ENCODE data around the gene PMPCB.
"Not testable (repeated sequence)": the region's sequence is repeated elsewhere in the genome, so short reads cannot be mapped to it uniquely, and the experiment has no call there.

PMPCB gene

GRCh38 chr7:103296901-103297836, at the start of gene PMPCB:
TSS of gene PMPCB (plus strand) at chr7:103297435. CDS start at chr7:103297460, 25 bp downstream.
- peak; percentile 93 for DNase-seq (ENCODE audit: low spot score)

GRCh38 chr7:103253699-103254506, 43.3 kb upstream of the PMPCB start:
- DNase-seq (ENCODE audit: low spot score), result not testable (repeated sequence)

- not testable (repeated sequence) for DNase-seq (ENCODE audit: low spot score)
Observed at GRCh38 chr7:103264054-103264453, 33.2 kb upstream of the PMPCB start.

- DNase-seq (ENCODE audit: low spot score), result not testable (repeated sequence)
Observed at GRCh38 chr7:103266229-103266628, 31.0 kb upstream of the PMPCB start.

GRCh38 chr7:103273374-103273773, 23.9 kb upstream of the PMPCB start:
- not testable (repeated sequence) for DNase-seq (ENCODE audit: low spot score)

GRCh38 chr7:103274867-103275266, 22.4 kb upstream of the PMPCB start:
- DNase-seq (ENCODE audit: low spot score), result not testable (repeated sequence)

- not testable (repeated sequence) for DNase-seq (ENCODE audit: low spot score)
Observed at GRCh38 chr7:103278195-103278594, 19.0 kb upstream of the PMPCB start.

GRCh38 chr7:103279636-103279962, 17.6 kb upstream of the PMPCB start:
- DNase-seq (ENCODE audit: low spot score), result not testable (repeated sequence)

- DNase-seq (ENCODE audit: low spot score), result peak; percentile 17
Observed at GRCh38 chr7:103279963-103280802, 17.1 kb upstream of the PMPCB start.

GRCh38 chr7:103280803-103281155, 16.5 kb upstream of the PMPCB start:
- DNase-seq (ENCODE audit: low spot score), result not testable (repeated sequence)

- not testable (repeated sequence) for DNase-seq (ENCODE audit: low spot score)
Observed at GRCh38 chr7:103282802-103283427, 14.3 kb upstream of the PMPCB start.

GRCh38 chr7:103292122-103292521, 5.1 kb upstream of the PMPCB start:
- no peak for DNase-seq (ENCODE audit: low spot score)

- DNase-seq (ENCODE audit: low spot score), result no peak
Observed at GRCh38 chr7:103293526-103293925, 3.7 kb upstream of the PMPCB start.

- DNase-seq (ENCODE audit: low spot score), result no peak
Observed at GRCh38 chr7:103297837-103298179, 573 bp downstream of the PMPCB start.

- DNase-seq (ENCODE audit: low spot score), result no peak
Observed at GRCh38 chr7:103299660-103300059, 2.4 kb downstream of the PMPCB start.

GRCh38 chr7:103301441-103301840, 4.2 kb downstream of the PMPCB start:
- no peak for DNase-seq (ENCODE audit: low spot score)

GRCh38 chr7:103307503-103308231, 10.4 kb downstream of the PMPCB start:
- no peak for DNase-seq (ENCODE audit: low spot score)

GRCh38 chr7:103314852-103315251, 17.6 kb downstream of the PMPCB start:
- DNase-seq (ENCODE audit: low spot score), result no peak

- no peak for DNase-seq (ENCODE audit: low spot score)
Observed at GRCh38 chr7:103316380-103316941, 19.2 kb downstream of the PMPCB start.

GRCh38 chr7:103317009-103317408, 19.8 kb downstream of the PMPCB start:
- no peak for DNase-seq (ENCODE audit: low spot score)

GRCh38 chr7:103325744-103326143, 28.5 kb downstream of the PMPCB start:
- no peak for DNase-seq (ENCODE audit: low spot score)

Measured in iPS-NIHi11 (cell line).